OCI-LY7 (cell line): ENCODE results near the gene GDPD4. TPM values are rescaled to one million over a fixed set of nuclear protein-coding genes. Genes with fewer than 3 reads are reported as not detected.

Experiments
- BruUV-seq: library from RNA; stranded (reverse); fragments of 400-500 nt; replicated peaks from 2 replicates; lab custom pipeline; 2021; lab: Mats Ljungman, UMichigan
- CTCF ChIA-PET: fragments of 300-600 bp; sonication (Branson Sonifier 250); formaldehyde crosslinking; loops from one replicate; lab custom pipeline; 2022; ENCODE audit warnings: antibody characterized with exemption; ENCODE audit not compliant: unreplicated experiment; lab: Charles Lee
- POLR2A ChIA-PET: fragments of 300-600 bp; sonication (Branson Sonifier 250); formaldehyde crosslinking; loops from one replicate; lab custom pipeline; 2022; ENCODE audit warnings: antibody characterized with exemption; lab: Charles Lee
- DNase-seq: peaks from one replicate; pipeline ENCODE4 v3.0.0-alpha.2; 2015; ENCODE audit warnings: low spot score
- H2AFZ ChIP-seq: fragments of 200-600 bp; sonication (generic), shearing (Covaris generic); 2 replicates; pipeline ENCODE4 v1.6.1; 2014; ENCODE audit warnings: mild to moderate bottlenecking, antibody characterized with exemption, low read length, moderate library complexity
- H3K27ac ChIP-seq: fragments of 200-600 bp; sonication (generic); 2 replicates; pipeline ENCODE4 v1.5.1; 2014; ENCODE audit warnings: mixed run types, low read depth, mild to moderate bottlenecking, moderate library complexity, low read length, inconsistent platforms; ENCODE audit not compliant: poor library complexity, severe bottlenecking
- H3K36me3 ChIP-seq: fragments of 200-600 bp; sonication (generic); 2 replicates; pipeline ENCODE4 v1.6.1; 2014; ENCODE audit warnings: mild to moderate bottlenecking, antibody characterized with exemption, low read length, moderate library complexity, mixed read lengths; ENCODE audit not compliant: insufficient read depth
- H3K4me1 ChIP-seq: fragments of 200-600 bp; sonication (generic); 2 replicates; pipeline ENCODE4 v1.5.1; 2014; ENCODE audit warnings: mild to moderate bottlenecking, low read length; ENCODE audit not compliant: insufficient read depth, poor library complexity, severe bottlenecking
- H3K4me2 ChIP-seq: fragments of 200-600 bp; sonication (generic); 2 replicates; pipeline ENCODE4 v1.6.1; 2014; ENCODE audit warnings: mild to moderate bottlenecking, low read length
- H3K4me3 ChIP-seq: fragments of 200-600 bp; sonication (generic); 2 replicates; pipeline ENCODE4 v1.5.1; 2014; ENCODE audit warnings: mild to moderate bottlenecking, low read depth, low read length; ENCODE audit not compliant: poor library complexity, severe bottlenecking
- H3K79me2 ChIP-seq: fragments of 200-600 bp; sonication (generic); 2 replicates; pipeline ENCODE4 v1.6.1; 2016; ENCODE audit warnings: low read depth, mild to moderate bottlenecking, low read length, moderate library complexity, mixed read lengths; ENCODE audit not compliant: insufficient read depth
- H3K9me2 ChIP-seq: fragments of 200-600 bp; sonication (generic); 2 replicates; pipeline ENCODE4 v1.6.1; 2016; ENCODE audit warnings: mild to moderate bottlenecking, low read length, mixed read lengths; ENCODE audit not compliant: insufficient read depth
- H3K9me3 ChIP-seq: fragments of 200-600 bp; sonication (generic); 2 replicates; pipeline ENCODE4 v1.6.1; 2014; ENCODE audit warnings: mild to moderate bottlenecking, mixed run types, low read length, mixed read lengths
- H4K20me1 ChIP-seq: fragments of 200-600 bp; sonication (generic); 2 replicates; pipeline ENCODE4 v1.6.1; 2014; ENCODE audit warnings: mild to moderate bottlenecking, antibody characterized with exemption, low read length, moderate library complexity, mixed read lengths; ENCODE audit not compliant: insufficient read depth
- EZH2phosphoT487 ChIP-seq: fragments of 200-600 bp; sonication (generic); IDR thresholded peaks from 2 replicates; pipeline ENCODE4 v1.6.1; 2018; ENCODE audit warnings: low read depth, borderline replicate concordance, mild to moderate bottlenecking, mixed run types, antibody characterized with exemption, low read length, moderate library complexity, mixed read lengths
- intact Hi-C: fragments of 100-400 bp; cut with micrococcal nuclease; formaldehyde crosslinking; loops from one replicate; pipeline ENCODE4 v1.10.0; 2022; ENCODE audit not compliant: unreplicated experiment
- total RNA-seq, 2 experiments: library from RNA; depleted of rRNA in 1 of 2; stranded (reverse); fragments of >200 nt in 1 of 2; shearing (Covaris generic) in 1 of 2; gene quantifications; 2 replicates each; pipeline ENCODE4 v1.2.3, GENCODE V29; 2014 to 2022
- TF ChIP-seq, protein P1 (sequence below): fragments of 200-600 bp; sonication (generic); conservative IDR thresholded peaks from 2 replicates; pipeline ENCODE4 v1.5.1; 2014; ENCODE audit warnings: mild to moderate bottlenecking, antibody characterized with exemption, low read length, moderate library complexity, mixed read lengths

Gene GDPD4
- total RNA-seq, 2 experiments from 2014 or later: not detected

DNA sequence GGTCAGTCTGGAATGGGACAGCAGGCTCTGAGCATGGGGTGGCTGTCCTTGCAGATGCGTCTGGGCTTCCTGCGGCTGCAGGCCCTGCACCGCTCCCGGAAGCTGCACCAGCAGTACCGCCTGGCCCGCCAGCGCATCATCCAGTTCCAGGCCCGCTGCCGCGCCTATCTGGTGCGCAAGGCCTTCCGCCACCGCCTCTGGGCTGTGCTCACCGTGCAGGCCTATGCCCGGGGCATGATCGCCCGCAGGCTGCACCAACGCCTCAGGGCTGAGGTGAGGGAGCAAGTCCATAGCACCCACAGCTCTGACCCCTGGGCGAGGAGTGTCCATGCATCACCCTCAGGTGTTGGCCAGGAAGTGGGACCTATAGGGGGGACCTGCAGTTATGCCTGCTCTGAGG is 121.8 kb downstream of the GDPD4 start:
- TF ChIP-seq, protein P1, sequence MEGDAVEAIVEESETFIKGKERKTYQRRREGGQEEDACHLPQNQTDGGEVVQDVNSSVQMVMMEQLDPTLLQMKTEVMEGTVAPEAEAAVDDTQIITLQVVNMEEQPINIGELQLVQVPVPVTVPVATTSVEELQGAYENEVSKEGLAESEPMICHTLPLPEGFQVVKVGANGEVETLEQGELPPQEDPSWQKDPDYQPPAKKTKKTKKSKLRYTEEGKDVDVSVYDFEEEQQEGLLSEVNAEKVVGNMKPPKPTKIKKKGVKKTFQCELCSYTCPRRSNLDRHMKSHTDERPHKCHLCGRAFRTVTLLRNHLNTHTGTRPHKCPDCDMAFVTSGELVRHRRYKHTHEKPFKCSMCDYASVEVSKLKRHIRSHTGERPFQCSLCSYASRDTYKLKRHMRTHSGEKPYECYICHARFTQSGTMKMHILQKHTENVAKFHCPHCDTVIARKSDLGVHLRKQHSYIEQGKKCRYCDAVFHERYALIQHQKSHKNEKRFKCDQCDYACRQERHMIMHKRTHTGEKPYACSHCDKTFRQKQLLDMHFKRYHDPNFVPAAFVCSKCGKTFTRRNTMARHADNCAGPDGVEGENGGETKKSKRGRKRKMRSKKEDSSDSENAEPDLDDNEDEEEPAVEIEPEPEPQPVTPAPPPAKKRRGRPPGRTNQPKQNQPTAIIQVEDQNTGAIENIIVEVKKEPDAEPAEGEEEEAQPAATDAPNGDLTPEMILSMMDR: no peak
- no peak for TF ChIP-seq EZH2phosphoT487
- Histone ChIP-seq H2AFZ (no peak overlapping the region), H3K4me3 (no peak overlapping the region), H4K20me1 (no peaks in the 10 kb centered on the region), H3K4me1 (peaks cover 6% of the 10 kb centered on the region), H3K27ac (no peak overlapping the region), H3K36me3 (no peaks in the 10 kb centered on the region), H3K9me3 (no peaks in the 10 kb centered on the region), H3K9me2 (no peaks in the 10 kb centered on the region), H3K79me2 (no peaks in the 10 kb centered on the region), H3K4me2 (no peak overlapping the region)
- intact Hi-C loops: no loop called here
- BruUV-seq: no TSS peak
- POLR2A ChIA-PET: no interaction called here
- DNase-seq: no peak
- CTCF ChIA-PET: no interaction called here

DNA sequence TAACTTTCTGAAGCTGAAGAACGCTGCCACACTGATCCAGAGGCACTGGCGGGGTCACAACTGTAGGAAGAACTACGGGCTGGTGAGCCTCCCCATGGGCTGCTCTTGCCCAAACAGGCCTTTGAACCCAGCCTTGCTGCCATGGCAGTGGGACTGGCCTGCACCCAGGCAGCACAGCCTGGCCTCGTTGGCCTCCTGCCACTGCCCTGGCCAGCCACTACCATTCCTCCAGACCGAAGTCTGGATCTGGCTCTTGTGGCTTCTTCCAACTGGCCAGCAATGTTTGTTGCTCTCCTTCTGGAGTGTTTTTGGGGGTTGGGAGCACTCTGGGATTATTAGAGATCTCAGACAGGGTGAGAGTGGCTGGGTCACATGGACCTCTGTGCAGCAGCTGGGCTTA is 122.4 kb downstream of the GDPD4 start:
- TF ChIP-seq EZH2phosphoT487: no peak
- TF ChIP-seq, protein P1: no peak
- H3K4me2 ChIP-seq: no peak overlapping the region
- H4K20me1 ChIP-seq: no peaks in the 10 kb centered on the region
- no peaks in the 10 kb centered on the region for H3K9me2 ChIP-seq
- no peaks in the 10 kb centered on the region for H3K9me3 ChIP-seq
- H3K27ac ChIP-seq: no peak overlapping the region
- ChIA-PET CTCF (no interaction called here), POLR2A (no interaction called here)
- DNase-seq: no peak
- no TSS peak for BruUV-seq
- H3K4me3 ChIP-seq: no peak overlapping the region
- no peaks in the 10 kb centered on the region for H3K36me3 ChIP-seq
- no peak overlapping the region for H2AFZ ChIP-seq
- no peaks in the 10 kb centered on the region for H3K79me2 ChIP-seq
- intact Hi-C loops: no loop called here
- peaks cover 6% of the 10 kb centered on the region for H3K4me1 ChIP-seq

DNA sequence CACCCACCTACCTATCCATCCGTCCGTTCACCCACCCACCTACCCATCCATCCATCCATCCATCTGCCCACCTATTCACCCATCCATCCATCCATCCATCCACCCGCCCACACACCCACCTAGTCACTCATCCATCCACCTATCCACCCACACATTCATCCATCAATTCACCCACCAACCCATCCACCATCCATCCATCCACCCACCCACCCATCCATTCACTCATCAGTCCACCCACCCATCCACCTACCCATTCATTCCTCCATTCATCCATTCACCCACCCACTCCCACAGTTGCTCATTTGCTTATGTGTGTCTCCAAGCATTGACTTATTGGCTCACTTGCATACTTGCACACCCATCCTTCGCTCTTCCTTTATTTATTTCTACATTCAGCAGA is 123.3 kb downstream of the GDPD4 start:
- Histone ChIP-seq H3K4me1 (peaks cover 6% of the 10 kb centered on the region), H2AFZ (no peak overlapping the region), H3K9me3 (no peaks in the 10 kb centered on the region), H3K4me3 (no peak overlapping the region), H3K27ac (no peak overlapping the region), H3K36me3 (no peaks in the 10 kb centered on the region), H4K20me1 (no peaks in the 10 kb centered on the region), H3K79me2 (no peaks in the 10 kb centered on the region), H3K4me2 (no peak overlapping the region), H3K9me2 (no peaks in the 10 kb centered on the region)
- intact Hi-C loops: no loop called here
- no peak for DNase-seq
- no peak for TF ChIP-seq EZH2phosphoT487
- TF ChIP-seq, protein P1: no peak
- POLR2A ChIA-PET: no interaction called here
- no TSS peak for BruUV-seq
- CTCF ChIA-PET: no interaction called here
